HepG2 (cell line): ENCODE results near the gene CADM1. TPM values are rescaled to one million over a fixed set of nuclear protein-coding genes. Genes with fewer than 3 reads are reported as not detected.

Experiments
- ATAC-seq: fragments of 200-7000 bp; cut with Tn5 transposase; 3 replicates; pipeline ENCODE4 v1.9.1; 2020; ENCODE audit warnings: mild to moderate bottlenecking, moderate library complexity
- BruUV-seq: library from RNA; stranded (reverse); fragments of 400-500 nt; replicated peaks from 2 replicates; lab custom pipeline; 2021; lab: Mats Ljungman, UMichigan
- CTCF ChIA-PET: fragments of 300-600 bp; formaldehyde crosslinking; extraction: SDS; loops from one replicate; lab custom pipeline; 2021; ENCODE audit warnings: low total read pairs, inconsistent platforms, low intra/inter-chr PET ratio; lab: Yijun Ruan, JAX
- POLR2A ChIA-PET: fragments of 350-600 bp; sonication (Branson Sonifier 250); formaldehyde crosslinking; loops from one replicate; lab custom pipeline; 2020; ENCODE audit warnings: antibody characterized with exemption, inconsistent platforms; lab: Yijun Ruan, JAX
- DNase-seq: peaks from one replicate; pipeline ENCODE4 v3.0.0-alpha.2; 2015; ENCODE audit warnings: low spot score
- FAIRE-seq: peaks from 3 replicates; lab custom pipeline; 2011; peaks lifted over from hg19 to GRCh38; lab: Jason Lieb, UNC
- H2AFZ ChIP-seq: one replicate; pipeline ENCODE4 v1.6.1; 2011; ENCODE audit warnings: low read length, inconsistent platforms
- H3K27ac ChIP-seq: fragments of 300-600 bp; 3 replicates; pipeline ENCODE4 v1.8.0; 2011; ENCODE audit warnings: mixed run types, mild to moderate bottlenecking, mixed read lengths, low read length, inconsistent platforms; ENCODE audit not compliant: insufficient read depth; ENCODE audit errors: extremely low read length
- H3K27me3 ChIP-seq, 2 experiments: fragments of 200-600 bp in 1 of 2; 2 replicates in 1 of 2; 3 replicates in 1 of 2; pipeline versions ENCODE4 v1.6.0 to v1.8.0; 2011; ENCODE audit warnings: low read length in 2 of 2, mild to moderate bottlenecking in 2 of 2, moderate library complexity in 2 of 2, inconsistent platforms in 1 of 2; ENCODE audit not compliant: insufficient read depth in 2 of 2, control insufficient read depth in 1 of 2
- H3K36me3 ChIP-seq, 2 experiments: fragments of 200-600 bp in 1 of 2; replicated peaks in 1 of 2; 2 replicates in 1 of 2; 3 replicates in 1 of 2; pipeline versions ENCODE4 v1.5.1 to v1.8.0; 2011; ENCODE audit warnings: low read length in 2 of 2, inconsistent platforms in 1 of 2; ENCODE audit not compliant: insufficient read depth in 2 of 2, control insufficient read depth in 1 of 2
- H3K4me1 ChIP-seq: 2 replicates; pipeline ENCODE4 v1.5.1; 2012; ENCODE audit warnings: low read length, inconsistent platforms; ENCODE audit not compliant: insufficient read depth
- H3K4me2 ChIP-seq: 2 replicates; pipeline ENCODE4 v1.6.0; 2011; ENCODE audit warnings: low read depth, low read length, inconsistent platforms
- H3K4me3 ChIP-seq, 3 experiments: fragments of 200-600 bp in 1 of 3; sonication (generic), shearing (Covaris generic) in 1 of 3; replicated peaks in 1 of 3; 2 replicates each; pipeline ENCODE4 v1.5.1; 2011 to 2016; ENCODE audit warnings: low read length in 3 of 3, inconsistent platforms in 2 of 3, low read depth in 2 of 3, mild to moderate bottlenecking in 2 of 3, control low read depth in 1 of 3, mixed read lengths in 1 of 3; ENCODE audit not compliant: insufficient read depth in 1 of 3
- H3K79me2 ChIP-seq: one replicate; pipeline ENCODE4 v1.6.1; 2011; ENCODE audit warnings: low read length, inconsistent platforms; ENCODE audit not compliant: insufficient read depth
- H3K9ac ChIP-seq: 2 replicates; pipeline ENCODE4 v1.6.0; 2011; ENCODE audit warnings: mild to moderate bottlenecking, low read depth, low read length, inconsistent platforms; ENCODE audit not compliant: insufficient read depth
- H3K9me3 ChIP-seq: 2 replicates; pipeline ENCODE4 v1.5.1; 2012; ENCODE audit warnings: mild to moderate bottlenecking, low read length
- H4K20me1 ChIP-seq: 2 replicates; pipeline ENCODE4 v1.6.0; 2011; ENCODE audit warnings: inconsistent platforms, mild to moderate bottlenecking, low read length, moderate library complexity; ENCODE audit not compliant: insufficient read depth
- ISX ChIP-seq: sonication (generic); formaldehyde crosslinking; conservative IDR thresholded peaks from 2 replicates; pipeline ENCODE4 v1.5.0; 2020; ENCODE audit warnings: missing genetic modification reagents
- TBX2 ChIP-seq: sonication (generic); formaldehyde crosslinking; IDR thresholded peaks from 2 replicates; pipeline ENCODE4 v1.5.0; 2020; ENCODE audit warnings: missing genetic modification reagents, mild to moderate bottlenecking, borderline replicate concordance
- WGBS: methylation state at CpG from one replicate; pipeline ENCODE4 v1.1.6; 2017; ENCODE audit warnings: low lambda C conversion rate; 5-methylcytosine and 5-hydroxymethylcytosine counted together
- in situ Hi-C: cut with HindIII; loops from 2 replicates; pipeline ENCODE4 v1.10.0; 2017; ENCODE audit warnings: low pct_unique_long_range_greater_than_20kb; ENCODE audit not compliant: extremely low pct_ligation_motif_present
- intact Hi-C: fragments of 100-400 bp; cut with micrococcal nuclease; formaldehyde crosslinking; loops from one replicate; pipeline ENCODE4 v1.10.0; 2022; ENCODE audit not compliant: unreplicated experiment
- polyA plus RNA-seq, 8 experiments: library from polyadenylated mRNA; depleted of rRNA in 3 of 8; stranded (reverse) in 7 of 8; unstranded in 1 of 8; fragments of >200 nt; fragmentation: Illumina TruSeq in 4 of 8; extraction: Trizol in 4 of 8; gene quantifications; 2 replicates each; pipeline versions ENCODE4 v1.2.1 to v1.2.3, GENCODE V29; 2011 to 2016; ENCODE audit warnings: low read depth in 4 of 8, missing spikeins in 1 of 8, mixed read lengths in 1 of 8; ENCODE audit not compliant: insufficient read depth in 1 of 8
- total RNA-seq, 5 experiments: library from RNA; depleted of rRNA; stranded (reverse); fragments of >200 nt; fragmentation: Illumina TruSeq; extraction: Trizol; gene quantifications; 2 replicates each; pipeline ENCODE4 v1.2.3, GENCODE V29; 2016; ENCODE audit warnings: low read depth in 1 of 5
- TF ChIP-seq, protein P1 (sequence below): IDR thresholded peaks from 2 replicates; pipeline ENCODE4 v1.6.1; 2016; ENCODE audit warnings: low read depth, control low read depth
- TF ChIP-seq, protein P2 (sequence below): sonication (generic); formaldehyde crosslinking; IDR thresholded peaks from 2 replicates; pipeline ENCODE4 v1.5.1; 2020; ENCODE audit warnings: missing genetic modification reagents, mild to moderate bottlenecking, borderline replicate concordance
- TF ChIP-seq, protein P3 (sequence below): sonication (generic); formaldehyde crosslinking; IDR thresholded peaks from 2 replicates; pipeline ENCODE4 v1.5.0; 2020; ENCODE audit warnings: mild to moderate bottlenecking, missing genetic modification reagents

Gene CADM1
- total and polyA plus RNA-seq, 2 of the 13 experiments (the other 11 are each of a cell fraction or from before 2014, with no cell fraction given), result 71.3 to 122 TPM

DNA sequence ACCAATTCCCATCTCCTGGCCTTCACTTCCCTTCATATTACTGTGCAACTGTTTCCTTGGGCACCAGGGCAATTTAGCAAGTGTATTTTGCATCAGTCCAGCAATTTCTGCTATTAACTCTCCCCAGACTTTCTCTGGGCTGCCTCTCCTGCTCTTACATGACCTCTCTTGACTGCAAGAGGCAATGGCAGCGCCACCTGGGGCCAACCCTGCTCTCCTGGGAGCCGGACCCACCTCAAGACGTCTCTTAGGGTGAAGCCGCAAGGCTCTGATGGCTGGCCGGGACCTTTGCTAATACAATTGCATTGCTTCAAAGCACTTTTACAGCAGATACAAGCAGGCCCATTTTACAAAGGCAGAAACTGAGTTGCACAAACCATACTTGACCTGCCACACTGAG, 360.2 kb downstream of the CADM1 start:
- DNase-seq, result no peak
- intact Hi-C loops, result no loop called here
- ChIA-PET CTCF (no interaction called here), POLR2A (no interaction called here)
- peaks cover 0 to 13% of the 10 kb centered on the region in 2 experiments; a peak in 3 of 5 replicates for H3K27me3 ChIP-seq
- in situ Hi-C loops, result no loop called here
- WGBS, result no CpG with 5 or more reads among the region's 5 CpGs
- H3K36me3 ChIP-seq, result no peaks in the 10 kb centered on the region
- no peak overlapping the region for H3K27ac ChIP-seq
- no peaks in the 10 kb centered on the region for H3K4me1 ChIP-seq
- no TSS peak for BruUV-seq
- ATAC-seq, result no peak
- H3K4me2 ChIP-seq, result no peak overlapping the region
- H3K9ac ChIP-seq, result no peak overlapping the region
- H2AFZ ChIP-seq, result no peak overlapping the region
- FAIRE-seq, result no peak
- H3K4me3 ChIP-seq, result no peak overlapping the region
- no peaks in the 10 kb centered on the region for H3K79me2 ChIP-seq
- no peaks in the 10 kb centered on the region for H3K9me3 ChIP-seq
- TF ChIP-seq, protein P1, sequence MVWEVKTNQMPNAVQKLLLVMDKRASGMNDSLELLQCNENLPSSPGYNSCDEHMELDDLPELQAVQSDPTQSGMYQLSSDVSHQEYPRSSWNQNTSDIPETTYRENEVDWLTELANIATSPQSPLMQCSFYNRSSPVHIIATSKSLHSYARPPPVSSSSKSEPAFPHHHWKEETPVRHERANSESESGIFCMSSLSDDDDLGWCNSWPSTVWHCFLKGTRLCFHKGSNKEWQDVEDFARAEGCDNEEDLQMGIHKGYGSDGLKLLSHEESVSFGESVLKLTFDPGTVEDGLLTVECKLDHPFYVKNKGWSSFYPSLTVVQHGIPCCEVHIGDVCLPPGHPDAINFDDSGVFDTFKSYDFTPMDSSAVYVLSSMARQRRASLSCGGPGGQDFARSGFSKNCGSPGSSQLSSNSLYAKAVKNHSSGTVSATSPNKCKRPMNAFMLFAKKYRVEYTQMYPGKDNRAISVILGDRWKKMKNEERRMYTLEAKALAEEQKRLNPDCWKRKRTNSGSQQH (CRISPR knock-in tag), result no peak
- no peak for TF ChIP-seq TBX2 (CRISPR knock-in tag)
- TF ChIP-seq ISX (CRISPR knock-in tag), result no peak
- TF ChIP-seq, protein P2, sequence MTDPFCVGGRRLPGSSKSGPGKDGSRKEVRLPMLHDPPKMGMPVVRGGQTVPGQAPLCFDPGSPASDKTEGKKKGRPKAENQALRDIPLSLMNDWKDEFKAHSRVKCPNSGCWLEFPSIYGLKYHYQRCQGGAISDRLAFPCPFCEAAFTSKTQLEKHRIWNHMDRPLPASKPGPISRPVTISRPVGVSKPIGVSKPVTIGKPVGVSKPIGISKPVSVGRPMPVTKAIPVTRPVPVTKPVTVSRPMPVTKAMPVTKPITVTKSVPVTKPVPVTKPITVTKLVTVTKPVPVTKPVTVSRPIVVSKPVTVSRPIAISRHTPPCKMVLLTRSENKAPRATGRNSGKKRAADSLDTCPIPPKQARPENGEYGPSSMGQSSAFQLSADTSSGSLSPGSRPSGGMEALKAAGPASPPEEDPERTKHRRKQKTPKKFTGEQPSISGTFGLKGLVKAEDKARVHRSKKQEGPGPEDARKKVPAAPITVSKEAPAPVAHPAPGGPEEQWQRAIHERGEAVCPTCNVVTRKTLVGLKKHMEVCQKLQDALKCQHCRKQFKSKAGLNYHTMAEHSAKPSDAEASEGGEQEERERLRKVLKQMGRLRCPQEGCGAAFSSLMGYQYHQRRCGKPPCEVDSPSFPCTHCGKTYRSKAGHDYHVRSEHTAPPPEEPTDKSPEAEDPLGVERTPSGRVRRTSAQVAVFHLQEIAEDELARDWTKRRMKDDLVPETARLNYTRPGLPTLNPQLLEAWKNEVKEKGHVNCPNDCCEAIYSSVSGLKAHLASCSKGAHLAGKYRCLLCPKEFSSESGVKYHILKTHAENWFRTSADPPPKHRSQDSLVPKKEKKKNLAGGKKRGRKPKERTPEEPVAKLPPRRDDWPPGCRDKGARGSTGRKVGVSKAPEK (CRISPR knock-in tag), result no peak
- TF ChIP-seq, protein P3, sequence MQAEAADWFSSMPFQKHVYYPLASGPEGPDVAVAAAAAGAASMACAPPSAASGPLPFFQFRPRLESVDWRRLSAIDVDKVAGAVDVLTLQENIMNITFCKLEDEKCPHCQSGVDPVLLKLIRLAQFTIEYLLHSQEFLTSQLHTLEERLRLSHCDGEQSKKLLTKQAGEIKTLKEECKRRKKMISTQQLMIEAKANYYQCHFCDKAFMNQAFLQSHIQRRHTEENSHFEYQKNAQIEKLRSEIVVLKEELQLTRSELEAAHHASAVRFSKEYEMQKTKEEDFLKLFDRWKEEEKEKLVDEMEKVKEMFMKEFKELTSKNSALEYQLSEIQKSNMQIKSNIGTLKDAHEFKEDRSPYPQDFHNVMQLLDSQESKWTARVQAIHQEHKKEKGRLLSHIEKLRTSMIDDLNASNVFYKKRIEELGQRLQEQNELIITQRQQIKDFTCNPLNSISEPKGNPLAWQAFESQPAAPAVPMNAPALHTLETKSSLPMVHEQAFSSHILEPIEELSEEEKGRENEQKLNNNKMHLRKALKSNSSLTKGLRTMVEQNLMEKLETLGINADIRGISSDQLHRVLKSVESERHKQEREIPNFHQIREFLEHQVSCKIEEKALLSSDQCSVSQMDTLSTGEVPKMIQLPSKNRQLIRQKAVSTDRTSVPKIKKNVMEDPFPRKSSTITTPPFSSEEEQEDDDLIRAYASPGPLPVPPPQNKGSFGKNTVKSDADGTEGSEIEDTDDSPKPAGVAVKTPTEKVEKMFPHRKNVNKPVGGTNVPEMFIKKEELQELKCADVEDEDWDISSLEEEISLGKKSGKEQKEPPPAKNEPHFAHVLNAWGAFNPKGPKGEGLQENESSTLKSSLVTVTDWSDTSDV (CRISPR knock-in tag), result no peak
- H4K20me1 ChIP-seq, result no peaks in the 10 kb centered on the region
